Measurements from ENCODE around the gene CALB2.

The CALB2 gene

DNA sequence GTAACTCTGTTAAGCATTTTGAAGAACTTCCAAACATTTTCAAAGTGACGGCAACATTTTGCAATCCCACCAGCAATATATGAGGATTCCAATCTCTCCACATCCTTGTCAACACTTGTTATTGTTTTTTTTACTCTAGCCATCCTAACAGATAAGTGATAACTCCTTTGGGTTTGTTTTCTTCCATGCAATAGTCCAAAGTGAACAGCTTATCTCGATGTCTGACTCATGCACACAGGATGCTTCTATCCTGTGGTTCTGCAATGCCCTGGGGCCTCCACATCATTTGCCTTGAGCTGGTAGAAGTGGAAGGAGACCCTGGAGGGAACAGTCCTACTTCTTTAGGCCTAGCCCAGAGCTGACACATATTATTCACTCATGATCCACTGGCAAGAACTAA lies 70.4 kb downstream of the CALB2 start:
- Histone ChIP-seq H3K27me3 (ENCODE audit: control insufficient read depth, insufficient read depth, low read length) (no peaks in the 10 kb centered on the region), H3K79me2 (no peaks in the 10 kb centered on the region), H3K4me2 (ENCODE audit: low read length) (no peak overlapping the region), H3K4me3 (ENCODE audit: low read depth, low read length) (no peak overlapping the region), H3K4me1 (peaks cover 24% of the 10 kb centered on the region), H3K36me3 (ENCODE audit: control insufficient read depth, insufficient read depth, low read length) (no peaks in the 10 kb centered on the region), H3K9me3 (ENCODE audit: control insufficient read depth, low read length) (no peaks in the 10 kb centered on the region), H3K27ac (no peak overlapping the region), H2AFZ (peak overlapping the region; percentile 30), H3K9ac (no peak overlapping the region)
- TF ChIP-seq, protein P1, sequence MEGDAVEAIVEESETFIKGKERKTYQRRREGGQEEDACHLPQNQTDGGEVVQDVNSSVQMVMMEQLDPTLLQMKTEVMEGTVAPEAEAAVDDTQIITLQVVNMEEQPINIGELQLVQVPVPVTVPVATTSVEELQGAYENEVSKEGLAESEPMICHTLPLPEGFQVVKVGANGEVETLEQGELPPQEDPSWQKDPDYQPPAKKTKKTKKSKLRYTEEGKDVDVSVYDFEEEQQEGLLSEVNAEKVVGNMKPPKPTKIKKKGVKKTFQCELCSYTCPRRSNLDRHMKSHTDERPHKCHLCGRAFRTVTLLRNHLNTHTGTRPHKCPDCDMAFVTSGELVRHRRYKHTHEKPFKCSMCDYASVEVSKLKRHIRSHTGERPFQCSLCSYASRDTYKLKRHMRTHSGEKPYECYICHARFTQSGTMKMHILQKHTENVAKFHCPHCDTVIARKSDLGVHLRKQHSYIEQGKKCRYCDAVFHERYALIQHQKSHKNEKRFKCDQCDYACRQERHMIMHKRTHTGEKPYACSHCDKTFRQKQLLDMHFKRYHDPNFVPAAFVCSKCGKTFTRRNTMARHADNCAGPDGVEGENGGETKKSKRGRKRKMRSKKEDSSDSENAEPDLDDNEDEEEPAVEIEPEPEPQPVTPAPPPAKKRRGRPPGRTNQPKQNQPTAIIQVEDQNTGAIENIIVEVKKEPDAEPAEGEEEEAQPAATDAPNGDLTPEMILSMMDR (IDR thresholded peaks at IDR 0.05) = no peak

DNA sequence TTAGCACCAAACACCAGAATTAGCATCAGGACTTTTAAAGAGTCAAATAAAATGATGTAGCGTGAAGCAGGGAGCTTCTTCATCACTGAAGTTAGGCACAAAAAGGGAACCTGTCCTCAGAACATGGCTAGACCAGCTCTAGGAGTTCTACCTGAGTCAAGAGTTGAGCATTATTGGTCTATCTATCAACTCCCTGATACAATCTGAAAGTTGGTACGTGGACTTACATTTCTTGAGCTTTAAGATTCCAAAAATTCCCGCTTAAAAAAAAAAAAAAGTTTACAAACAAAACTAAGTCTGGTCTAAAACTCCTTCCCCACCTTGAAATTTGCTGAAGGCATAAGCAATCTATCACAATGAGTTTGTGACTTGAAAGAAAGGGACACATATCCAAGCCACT lies 71.1 kb downstream of the CALB2 start:
- peak overlapping the region; percentile 64 for H3K27ac ChIP-seq
- TF ChIP-seq, protein P1 (IDR thresholded peaks at IDR 0.05) = no peak
- no peak overlapping the region for H3K4me2 ChIP-seq (ENCODE audit: low read length)
- H3K27me3 ChIP-seq (ENCODE audit: control insufficient read depth, insufficient read depth, low read length) = no peaks in the 10 kb centered on the region
- H3K36me3 ChIP-seq (ENCODE audit: control insufficient read depth, insufficient read depth, low read length) = no peaks in the 10 kb centered on the region
- H2AFZ ChIP-seq = peak overlapping the region; percentile 78
- peaks cover 24% of the 10 kb centered on the region for H3K4me1 ChIP-seq
- no peaks in the 10 kb centered on the region for H3K9me3 ChIP-seq (ENCODE audit: control insufficient read depth, low read length)
- H3K9ac ChIP-seq = no peak overlapping the region
- H3K79me2 ChIP-seq = no peaks in the 10 kb centered on the region
- H3K4me3 ChIP-seq (ENCODE audit: low read depth, low read length) = no peak overlapping the region

DNA sequence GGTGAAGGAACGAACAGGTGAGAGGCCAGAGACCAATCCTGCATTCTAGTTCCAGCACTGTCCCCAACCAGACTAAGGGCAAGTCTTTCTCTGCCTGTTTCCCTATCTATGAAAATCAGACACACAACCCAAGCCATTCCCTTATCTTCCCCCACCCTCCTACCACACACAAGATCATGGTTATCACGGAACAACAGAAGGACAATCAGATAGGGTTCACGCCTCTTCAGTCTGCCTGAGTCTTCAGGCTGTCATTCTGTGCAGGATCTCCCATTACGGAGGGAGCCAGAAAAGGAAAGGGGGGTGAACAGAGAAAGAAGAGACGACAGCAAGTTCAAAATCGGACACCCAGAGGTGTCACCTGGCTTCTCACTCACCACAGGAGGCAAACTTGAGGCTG lies 72.2 kb downstream of the CALB2 start:
- no peaks in the 10 kb centered on the region for H3K79me2 ChIP-seq
- H3K36me3 ChIP-seq (ENCODE audit: control insufficient read depth, insufficient read depth, low read length) = no peaks in the 10 kb centered on the region
- H3K9me3 ChIP-seq (ENCODE audit: control insufficient read depth, low read length) = no peaks in the 10 kb centered on the region
- no peak overlapping the region for H3K9ac ChIP-seq
- peak overlapping the region; percentile 78 for H2AFZ ChIP-seq
- no peak overlapping the region for H3K4me2 ChIP-seq (ENCODE audit: low read length)
- TF ChIP-seq, protein P1 (IDR thresholded peaks at IDR 0.05) = no peak
- H3K4me1 ChIP-seq = peaks cover 24% of the 10 kb centered on the region
- H3K27ac ChIP-seq = peak overlapping the region; percentile 64
- no peaks in the 10 kb centered on the region for H3K27me3 ChIP-seq (ENCODE audit: control insufficient read depth, insufficient read depth, low read length)
- H3K4me3 ChIP-seq (ENCODE audit: low read depth, low read length) = no peak overlapping the region

DNA sequence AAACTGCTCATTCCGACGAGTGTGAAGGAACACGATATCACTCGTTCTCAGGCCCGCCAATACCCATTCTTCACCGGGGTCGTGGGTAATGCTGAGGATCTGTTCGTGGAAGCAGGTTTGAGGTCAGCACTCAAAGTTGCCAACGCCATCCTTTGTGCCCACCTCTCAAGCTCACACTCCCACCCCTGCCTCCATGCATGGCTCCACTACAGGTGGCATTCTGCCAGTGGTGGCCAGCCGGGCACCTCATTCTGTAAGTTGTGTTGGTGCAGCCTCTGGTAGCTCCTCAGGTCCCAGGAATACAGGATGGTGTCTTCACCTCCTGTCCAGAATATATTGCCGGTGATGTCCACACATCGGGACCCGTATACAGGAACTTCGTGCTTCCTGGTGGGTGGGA lies 72.7 kb downstream of the CALB2 start:
- Histone ChIP-seq H3K36me3 (ENCODE audit: control insufficient read depth, insufficient read depth, low read length) (no peaks in the 10 kb centered on the region), H3K4me1 (peaks cover 24% of the 10 kb centered on the region), H3K4me2 (ENCODE audit: low read length) (no peak overlapping the region), H2AFZ (peak overlapping the region; percentile 78), H3K79me2 (no peaks in the 10 kb centered on the region), H3K9ac (no peak overlapping the region), H3K27ac (peak overlapping the region; percentile 64), H3K4me3 (ENCODE audit: low read depth, low read length) (no peak overlapping the region), H3K27me3 (ENCODE audit: control insufficient read depth, insufficient read depth, low read length) (no peaks in the 10 kb centered on the region), H3K9me3 (ENCODE audit: control insufficient read depth, low read length) (no peaks in the 10 kb centered on the region)
- TF ChIP-seq, protein P1 (IDR thresholded peaks at IDR 0.05) = no peak

DNA sequence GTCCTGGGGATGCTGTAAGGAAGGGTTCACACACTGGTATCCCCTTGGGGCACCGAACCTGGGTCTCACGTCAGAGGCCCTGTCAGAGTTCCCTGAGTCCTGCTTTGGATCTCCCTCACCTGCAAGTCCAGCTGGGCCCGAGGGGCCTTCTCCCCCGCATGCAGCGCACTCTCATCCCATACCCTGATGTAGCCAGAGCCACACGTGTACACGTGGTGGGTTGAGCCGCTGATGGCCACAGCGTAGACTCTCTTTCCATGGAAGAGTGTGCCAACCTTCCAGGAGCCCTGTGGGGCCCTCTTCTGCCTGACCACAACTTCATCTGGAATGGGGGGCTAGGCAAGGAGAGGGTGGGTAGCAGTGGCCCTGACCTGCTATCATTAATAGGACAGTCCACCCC lies 73.5 kb downstream of the CALB2 start:
- Histone ChIP-seq H3K4me1 (peaks cover 24% of the 10 kb centered on the region), H3K9ac (no peak overlapping the region), H3K4me3 (ENCODE audit: low read depth, low read length) (no peak overlapping the region), H2AFZ (no peak overlapping the region), H3K9me3 (ENCODE audit: control insufficient read depth, low read length) (no peaks in the 10 kb centered on the region), H3K36me3 (ENCODE audit: control insufficient read depth, insufficient read depth, low read length) (no peaks in the 10 kb centered on the region), H3K4me2 (ENCODE audit: low read length) (no peak overlapping the region), H3K27ac (no peak overlapping the region), H3K27me3 (ENCODE audit: control insufficient read depth, insufficient read depth, low read length) (no peaks in the 10 kb centered on the region), H3K79me2 (no peaks in the 10 kb centered on the region)
- TF ChIP-seq, protein P1 (IDR thresholded peaks at IDR 0.05) = no peak
